Neural cell (in vitro differentiated cells): ENCODE measurements around the gene SLC12A5. TPM values are rescaled to one million over a fixed set of nuclear protein-coding genes. Genes with fewer than 3 reads are reported as not detected.

ENCODE experiments used
- H2AFZ ChIP-seq: fragments of 200-600, 300-800 bp; sonication (generic), shearing (Covaris generic); 2 replicates; pipeline ENCODE4 v1.6.0; 2014; ENCODE audit warnings: low read depth, mild to moderate bottlenecking, antibody characterized with exemption, low read length, moderate library complexity
- H3F3A ChIP-seq: fragments of 200-600 bp; shearing (Covaris generic); 2 replicates; pipeline ENCODE4 v1.6.1; 2016; ENCODE audit warnings: mild to moderate bottlenecking, moderate library complexity, mixed read lengths, antibody characterized with exemption, low read length; ENCODE audit not compliant: insufficient read depth, poor library complexity, severe bottlenecking
- H3K27ac ChIP-seq: fragments of 200-600, 300-800 bp; sonication (generic), shearing (Covaris generic); 2 replicates; pipeline ENCODE4 v1.5.1; 2014; ENCODE audit warnings: mild to moderate bottlenecking, low read length, moderate library complexity
- H3K27me3 ChIP-seq: fragments of 300-800, 200-600 bp; sonication (generic), shearing (Covaris generic); 2 replicates; pipeline ENCODE4 v1.6.0; 2014; ENCODE audit warnings: mild to moderate bottlenecking, low read depth, low read length, moderate library complexity; ENCODE audit not compliant: insufficient read depth
- H3K36me3 ChIP-seq: fragments of 300-800, 200-600 bp; sonication (generic), shearing (Covaris generic); 2 replicates; pipeline ENCODE4 v1.5.1; 2014; ENCODE audit warnings: mild to moderate bottlenecking, antibody characterized with exemption, low read length, moderate library complexity; ENCODE audit not compliant: insufficient read depth
- H3K4me2 ChIP-seq: fragments of 300-800, 200-600 bp; sonication (generic), shearing (Covaris generic); 2 replicates; pipeline ENCODE4 v1.6.0; 2014; ENCODE audit warnings: mild to moderate bottlenecking, low read length
- H3K4me3 ChIP-seq: fragments of 300-800, 200-600 bp; sonication (generic), shearing (Covaris generic); 2 replicates; pipeline ENCODE4 v1.5.1; 2014; ENCODE audit warnings: mild to moderate bottlenecking, low read length, moderate library complexity
- H3K79me2 ChIP-seq: fragments of 200-600 bp; shearing (Covaris generic); replicated peaks from 2 replicates; pipeline ENCODE4 v1.6.0; 2014; ENCODE audit warnings: mild to moderate bottlenecking, low read length, moderate library complexity; ENCODE audit not compliant: insufficient read depth
- H3K9ac ChIP-seq: fragments of 300-800, 200-600 bp; sonication (generic), shearing (Covaris generic); 2 replicates; pipeline ENCODE4 v1.6.1; 2016; ENCODE audit warnings: mild to moderate bottlenecking, low read length, mixed read lengths
- H3K9me2 ChIP-seq: fragments of 200-600 bp; shearing (Covaris generic); 2 replicates; pipeline ENCODE4 v1.6.1; 2016; ENCODE audit warnings: mild to moderate bottlenecking, low read length, mixed read lengths; ENCODE audit not compliant: insufficient read depth
- H3K9me3 ChIP-seq: fragments of 200-600, 300-800 bp; sonication (generic), shearing (Covaris generic); 2 replicates; pipeline ENCODE4 v1.6.1; 2016; ENCODE audit warnings: mild to moderate bottlenecking, mixed run types, low read length, moderate library complexity, mixed read lengths
- H4K20me1 ChIP-seq: fragments of 200-600 bp; shearing (Covaris generic); 2 replicates; pipeline ENCODE4 v1.6.1; 2016; ENCODE audit warnings: mild to moderate bottlenecking, mixed run types; ENCODE audit not compliant: insufficient read depth
- EP300 ChIP-seq: fragments of 450-650 bp; conservative IDR thresholded peaks from 2 replicates; pipeline ENCODE4 v1.6.1; 2014; ENCODE audit warnings: antibody characterized with exemption, mild to moderate bottlenecking, moderate library complexity; ENCODE audit not compliant: poor library complexity, severe bottlenecking
- EZH2 ChIP-seq: fragments of 200-600, 300-800 bp; shearing (Covaris generic), sonication (generic); IDR thresholded peaks from 2 replicates; pipeline ENCODE4 v1.6.1; 2014; ENCODE audit warnings: antibody characterized with exemption, low read length, borderline replicate concordance, mild to moderate bottlenecking; ENCODE audit not compliant: insufficient read depth, poor library complexity, severe bottlenecking
- MXI1 ChIP-seq: fragments of 450-650 bp; conservative IDR thresholded peaks from 2 replicates; pipeline ENCODE4 v1.6.1; 2014; ENCODE audit warnings: antibody characterized with exemption, mild to moderate bottlenecking; ENCODE audit not compliant: poor library complexity, severe bottlenecking
- POLR2AphosphoS5 ChIP-seq: IDR thresholded peaks from 2 replicates; pipeline ENCODE4 v1.6.1; 2012
- RAD21 ChIP-seq: fragments of 450-650 bp; conservative IDR thresholded peaks from 2 replicates; pipeline ENCODE4 v1.6.1; 2014; ENCODE audit warnings: antibody characterized with exemption, mild to moderate bottlenecking, moderate library complexity
- SMC3 ChIP-seq: fragments of 450-650 bp; conservative IDR thresholded peaks from 2 replicates; pipeline ENCODE4 v1.6.1; 2014; ENCODE audit warnings: antibody characterized with exemption, mild to moderate bottlenecking, moderate library complexity; ENCODE audit not compliant: poor library complexity
- TAF1 ChIP-seq: IDR thresholded peaks from 2 replicates; pipeline ENCODE4 v1.6.1; 2012; ENCODE audit warnings: low read depth
- polyA plus RNA-seq: library from polyadenylated mRNA; depleted of rRNA; stranded (reverse); fragments of >200 nt; gene quantifications from 2 replicates; pipeline ENCODE4 v1.2.3, GENCODE V29; 2014
- TF ChIP-seq, protein P1 (sequence below): IDR thresholded peaks from 2 replicates; pipeline ENCODE4 v1.6.1; 2012; ENCODE audit warnings: borderline replicate concordance
- TF ChIP-seq, protein P2 (sequence below): fragments of 450-650 bp; IDR thresholded peaks from 2 replicates; pipeline ENCODE4 v1.5.1; 2014; ENCODE audit warnings: antibody characterized with exemption, mild to moderate bottlenecking, moderate library complexity; ENCODE audit not compliant: poor library complexity, severe bottlenecking

The SLC12A5 gene
- polyA plus RNA-seq, 1 donor from 2014 or later = 53.1 TPM

DNA sequence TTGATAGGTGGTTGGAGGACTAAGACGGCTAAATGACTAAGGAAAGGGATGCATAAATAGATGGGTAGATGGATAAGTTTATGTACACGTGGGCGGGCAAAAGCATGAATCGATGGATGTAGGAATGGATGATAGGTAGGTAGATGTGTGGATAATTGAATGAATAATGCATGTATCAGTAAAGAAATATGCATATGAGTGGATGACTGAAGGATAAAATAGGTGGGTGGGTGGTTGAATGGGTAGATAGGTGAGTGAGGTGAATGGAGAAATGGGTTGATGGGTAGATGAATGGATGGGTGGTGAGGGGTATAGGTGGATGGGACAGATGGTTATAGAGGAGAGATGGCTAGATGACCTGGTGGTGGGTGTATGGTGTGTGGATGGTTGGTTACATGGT lies 20.2 kb downstream of the SLC12A5 start:
- H3K9ac ChIP-seq = no peak overlapping the region
- H3K9me2 ChIP-seq = no peaks in the 10 kb centered on the region
- peaks cover 23% of the 10 kb centered on the region for H3K36me3 ChIP-seq
- no peaks in the 10 kb centered on the region for H3K9me3 ChIP-seq
- H3K79me2 ChIP-seq = no peaks in the 10 kb centered on the region
- no peaks in the 10 kb centered on the region for H3F3A ChIP-seq
- H3K27me3 ChIP-seq = no peaks in the 10 kb centered on the region
- H3K4me2 ChIP-seq = no peak overlapping the region
- H3K4me3 ChIP-seq = no peak overlapping the region
- no peak overlapping the region for H3K27ac ChIP-seq
- no peaks in the 10 kb centered on the region for H4K20me1 ChIP-seq
- H2AFZ ChIP-seq = no peak overlapping the region
- TF ChIP-seq, protein P1, sequence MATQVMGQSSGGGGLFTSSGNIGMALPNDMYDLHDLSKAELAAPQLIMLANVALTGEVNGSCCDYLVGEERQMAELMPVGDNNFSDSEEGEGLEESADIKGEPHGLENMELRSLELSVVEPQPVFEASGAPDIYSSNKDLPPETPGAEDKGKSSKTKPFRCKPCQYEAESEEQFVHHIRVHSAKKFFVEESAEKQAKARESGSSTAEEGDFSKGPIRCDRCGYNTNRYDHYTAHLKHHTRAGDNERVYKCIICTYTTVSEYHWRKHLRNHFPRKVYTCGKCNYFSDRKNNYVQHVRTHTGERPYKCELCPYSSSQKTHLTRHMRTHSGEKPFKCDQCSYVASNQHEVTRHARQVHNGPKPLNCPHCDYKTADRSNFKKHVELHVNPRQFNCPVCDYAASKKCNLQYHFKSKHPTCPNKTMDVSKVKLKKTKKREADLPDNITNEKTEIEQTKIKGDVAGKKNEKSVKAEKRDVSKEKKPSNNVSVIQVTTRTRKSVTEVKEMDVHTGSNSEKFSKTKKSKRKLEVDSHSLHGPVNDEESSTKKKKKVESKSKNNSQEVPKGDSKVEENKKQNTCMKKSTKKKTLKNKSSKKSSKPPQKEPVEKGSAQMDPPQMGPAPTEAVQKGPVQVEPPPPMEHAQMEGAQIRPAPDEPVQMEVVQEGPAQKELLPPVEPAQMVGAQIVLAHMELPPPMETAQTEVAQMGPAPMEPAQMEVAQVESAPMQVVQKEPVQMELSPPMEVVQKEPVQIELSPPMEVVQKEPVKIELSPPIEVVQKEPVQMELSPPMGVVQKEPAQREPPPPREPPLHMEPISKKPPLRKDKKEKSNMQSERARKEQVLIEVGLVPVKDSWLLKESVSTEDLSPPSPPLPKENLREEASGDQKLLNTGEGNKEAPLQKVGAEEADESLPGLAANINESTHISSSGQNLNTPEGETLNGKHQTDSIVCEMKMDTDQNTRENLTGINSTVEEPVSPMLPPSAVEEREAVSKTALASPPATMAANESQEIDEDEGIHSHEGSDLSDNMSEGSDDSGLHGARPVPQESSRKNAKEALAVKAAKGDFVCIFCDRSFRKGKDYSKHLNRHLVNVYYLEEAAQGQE = no peak
- TF ChIP-seq TAF1 (no peak), SMC3 (no peak), RAD21 (no peak), MXI1 (no peak), EP300 (no peak), EZH2 (no peak), POLR2AphosphoS5 (no peak)
- TF ChIP-seq, protein P2, sequence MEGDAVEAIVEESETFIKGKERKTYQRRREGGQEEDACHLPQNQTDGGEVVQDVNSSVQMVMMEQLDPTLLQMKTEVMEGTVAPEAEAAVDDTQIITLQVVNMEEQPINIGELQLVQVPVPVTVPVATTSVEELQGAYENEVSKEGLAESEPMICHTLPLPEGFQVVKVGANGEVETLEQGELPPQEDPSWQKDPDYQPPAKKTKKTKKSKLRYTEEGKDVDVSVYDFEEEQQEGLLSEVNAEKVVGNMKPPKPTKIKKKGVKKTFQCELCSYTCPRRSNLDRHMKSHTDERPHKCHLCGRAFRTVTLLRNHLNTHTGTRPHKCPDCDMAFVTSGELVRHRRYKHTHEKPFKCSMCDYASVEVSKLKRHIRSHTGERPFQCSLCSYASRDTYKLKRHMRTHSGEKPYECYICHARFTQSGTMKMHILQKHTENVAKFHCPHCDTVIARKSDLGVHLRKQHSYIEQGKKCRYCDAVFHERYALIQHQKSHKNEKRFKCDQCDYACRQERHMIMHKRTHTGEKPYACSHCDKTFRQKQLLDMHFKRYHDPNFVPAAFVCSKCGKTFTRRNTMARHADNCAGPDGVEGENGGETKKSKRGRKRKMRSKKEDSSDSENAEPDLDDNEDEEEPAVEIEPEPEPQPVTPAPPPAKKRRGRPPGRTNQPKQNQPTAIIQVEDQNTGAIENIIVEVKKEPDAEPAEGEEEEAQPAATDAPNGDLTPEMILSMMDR = no peak

DNA sequence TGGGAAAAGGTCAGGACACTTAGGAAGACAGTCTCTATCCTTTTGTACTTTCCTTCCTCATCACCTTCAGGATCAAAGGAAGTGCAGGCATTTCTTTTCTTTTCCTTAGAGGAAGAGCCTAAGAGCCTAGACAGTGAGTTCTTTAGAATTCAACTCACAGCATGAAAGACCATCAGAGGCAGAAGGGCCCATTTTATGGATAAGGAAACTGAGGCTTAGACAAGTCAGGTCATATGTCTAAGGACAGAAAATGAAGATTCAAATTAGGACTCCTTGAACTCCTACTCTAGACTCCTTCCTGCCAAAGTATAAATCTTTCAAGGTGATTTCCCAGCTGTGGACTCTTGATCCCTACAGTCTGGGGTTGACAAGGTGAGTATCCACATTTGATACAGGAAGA lies 20.8 kb downstream of the SLC12A5 start:
- Histone ChIP-seq H3K36me3 (peaks cover 21% of the 10 kb centered on the region), H3F3A (no peaks in the 10 kb centered on the region), H3K79me2 (no peaks in the 10 kb centered on the region), H3K9ac (no peak overlapping the region), H4K20me1 (no peaks in the 10 kb centered on the region), H3K9me3 (no peaks in the 10 kb centered on the region), H2AFZ (no peak overlapping the region), H3K27ac (no peak overlapping the region), H3K4me3 (no peak overlapping the region), H3K9me2 (no peaks in the 10 kb centered on the region), H3K27me3 (no peaks in the 10 kb centered on the region), H3K4me2 (no peak overlapping the region)
- TF ChIP-seq EZH2 (no peak), RAD21 (no peak), EP300 (no peak), POLR2AphosphoS5 (no peak), TAF1 (no peak)
- TF ChIP-seq, protein P1 = no peak
